ENCODE measurements around the gene IL27RA. TPM values are rescaled to one million over a fixed set of nuclear protein-coding genes. Genes with fewer than 3 reads are reported as not detected.
A peak's percentile ranks its signal among the peaks of the same experiment; 100 is the strongest.

IL27RA gene
- total RNA-seq, 1 donor: 3.9 TPM

GRCh38 chr19:13993590-13994300 lies 37.8 kb upstream of the IL27RA start:
- TF ChIP-seq CTCF (IDR thresholded peaks at IDR 0.05; ENCODE audit: insufficient read depth, low read depth, low read length): no peak
- no peak overlapping the region for H3K4me3 ChIP-seq (ENCODE audit: low read depth, low read length)
- DNase-seq (ENCODE audit: low read depth): no peak

- DNase-seq (ENCODE audit: low read depth): peak; percentile 47
- H3K4me3 ChIP-seq (ENCODE audit: low read depth, low read length): no peak overlapping the region
- TF ChIP-seq CTCF (IDR thresholded peaks at IDR 0.05; ENCODE audit: insufficient read depth, low read depth, low read length): no peak
Observed at GRCh38 chr19:13995017-13995728, 36.4 kb upstream of the IL27RA start.

GRCh38 chr19:13995878-13996765 lies 35.4 kb upstream of the IL27RA start:
- DNase-seq (ENCODE audit: low read depth): no peak
- H3K4me3 ChIP-seq (ENCODE audit: low read depth, low read length): no peak overlapping the region
- TF ChIP-seq CTCF (IDR thresholded peaks at IDR 0.05; ENCODE audit: insufficient read depth, low read depth, low read length): no peak

GRCh38 chr19:13996928-13997630 lies 34.5 kb upstream of the IL27RA start:
- no peak for DNase-seq (ENCODE audit: low read depth)
- TF ChIP-seq CTCF (IDR thresholded peaks at IDR 0.05; ENCODE audit: insufficient read depth, low read depth, low read length): no peak
- no peak overlapping the region for H3K4me3 ChIP-seq (ENCODE audit: low read depth, low read length)

- TF ChIP-seq CTCF (IDR thresholded peaks at IDR 0.05; ENCODE audit: insufficient read depth, low read depth, low read length): no peak
- no peak for DNase-seq (ENCODE audit: low read depth)
Observed at GRCh38 chr19:13997631-13997962, 34.0 kb upstream of the IL27RA start.

GRCh38 chr19:13998426-13998825 lies 33.1 kb upstream of the IL27RA start:
- no peak overlapping the region for H3K4me3 ChIP-seq (ENCODE audit: low read depth, low read length)
- DNase-seq (ENCODE audit: low read depth): no peak
- TF ChIP-seq CTCF (IDR thresholded peaks at IDR 0.05; ENCODE audit: insufficient read depth, low read depth, low read length): no peak

More at GRCh38 chr19:13997631-13997962, 34.0 kb upstream of the IL27RA start:
- no peak overlapping the region for H3K4me3 ChIP-seq (ENCODE audit: low read depth, low read length)

Data from fibroblast of villous mesenchyme (primary cell).